Small intestine (tissue), 7 donors: ENCODE data around the gene HID1. TPM values are rescaled to one million over a fixed set of nuclear protein-coding genes. Genes with fewer than 3 reads are reported as not detected.
"Not testable (repeated sequence)": the region's sequence is repeated elsewhere in the genome, so short reads cannot be mapped to it uniquely, and the experiment has no call there.

Source experiments
- DNase-seq, 2 donors: peaks; one replicate each; pipeline versions ENCODE4 v3.0.0 to v3.0.0-alpha.2; 2013
- FAIRE-seq: peaks from 2 replicates; lab custom pipeline; 2012; peaks lifted over from hg19 to GRCh38; lab: Jason Lieb, UNC
- H3K27ac ChIP-seq, 3 donors: one replicate each; pipeline ENCODE4 v1.5.1; 2013; ENCODE audit warnings: low read length in 2 of 3, mild to moderate bottlenecking in 2 of 3, control low read depth in 1 of 3, inconsistent platforms in 1 of 3, low read depth in 1 of 3, moderate library complexity in 1 of 3
- H3K27me3 ChIP-seq, 3 donors: one replicate each; pipeline ENCODE4 v1.6.1; 2013; ENCODE audit warnings: low read length in 3 of 3, inconsistent platforms in 1 of 3; ENCODE audit not compliant: control insufficient read depth in 3 of 3, insufficient read depth in 3 of 3
- H3K36me3 ChIP-seq, 3 donors: one replicate each; pipeline ENCODE4 v1.6.1; 2013; ENCODE audit warnings: low read length in 3 of 3, inconsistent platforms in 1 of 3, low read depth in 1 of 3, mild to moderate bottlenecking in 1 of 3, moderate library complexity in 1 of 3; ENCODE audit not compliant: control insufficient read depth in 3 of 3, insufficient read depth in 2 of 3
- H3K4me1 ChIP-seq, 3 donors: one replicate each; pipeline ENCODE4 v1.6.1; 2013; ENCODE audit warnings: low read length in 2 of 3, inconsistent platforms in 1 of 3, low read depth in 1 of 3, mild to moderate bottlenecking in 1 of 3, moderate library complexity in 1 of 3; ENCODE audit not compliant: control insufficient read depth in 3 of 3, insufficient read depth in 2 of 3
- H3K4me3 ChIP-seq, 3 donors: one replicate each; pipeline ENCODE4 v1.5.1; 2013; ENCODE audit warnings: low read length in 3 of 3, control low read depth in 1 of 3, inconsistent platforms in 1 of 3, low read depth in 1 of 3, mild to moderate bottlenecking in 1 of 3, moderate library complexity in 1 of 3
- H3K9me3 ChIP-seq, 2 donors: one replicate each; pipeline ENCODE4 v1.6.1; 2013; ENCODE audit warnings: low read depth in 1 of 2, low read length in 1 of 2; ENCODE audit not compliant: control insufficient read depth in 2 of 2, insufficient read depth in 1 of 2
- WGBS, 3 donors: extraction: QIAGEN DNeasy Blood & Tissue Kit; methylation state at CpG; one replicate each; pipeline ENCODE4 v1.1.7; 2013; 5-methylcytosine and 5-hydroxymethylcytosine counted together
- polyA plus RNA-seq, 4 donors: library from polyadenylated mRNA; stranded (reverse) in 3 of 4; unstranded in 1 of 4; fragments of 200-250 nt in 3 of 4; fragments of 120-200 nt in 1 of 4; gene quantifications; one replicate each; pipeline versions ENCODE4 v1.2.1 to v1.2.3, GENCODE V29; 2013
- donor health status: healthy with polysubstance abuse.
- donor health status: control.
- donor health status: control.
- donor health status: Bipolar disorder and iron deficiency.
- donor health status: healthy.

Gene HID1
- polyA plus RNA-seq, 4 donors = 37.0 to 60.4 (median 40.6) TPM

DNA sequence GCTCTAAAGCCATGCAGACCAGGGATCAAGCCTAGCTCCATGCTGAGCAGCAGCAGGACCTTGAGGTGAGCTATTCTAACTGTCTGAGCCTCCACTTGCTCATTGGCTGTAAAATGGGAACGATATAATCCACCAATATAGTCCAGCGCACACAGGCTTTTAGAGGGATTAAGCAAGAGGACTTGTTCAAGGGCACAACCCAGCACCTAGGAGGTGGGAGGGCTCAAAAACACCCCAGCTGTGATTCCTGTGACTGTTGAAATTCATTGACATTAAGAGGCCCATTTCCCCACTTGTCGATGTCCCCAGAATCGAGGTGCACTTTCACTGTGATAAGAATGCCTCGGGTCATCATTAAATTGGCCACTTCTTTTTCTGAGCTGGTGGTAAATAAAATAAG lies 53.7 kb downstream of the HID1 start:
- WGBS, 3 donors = 73 to 90% (median 85%) methylated on average over 5 of the region's 5 CpGs
- peaks cover 0 to 48% (median 13%) of the 10 kb centered on the region in 3 donors for H3K27me3 ChIP-seq
- peaks cover 0 to 3% (median 0%) of the 10 kb centered on the region in 3 donors for H3K36me3 ChIP-seq
- no peaks in the 10 kb centered on the region for H3K9me3 ChIP-seq
- H3K4me1 ChIP-seq = peaks cover 2 to 17% (median 4%) of the 10 kb centered on the region in 3 donors
- H3K27ac ChIP-seq = no peak overlapping the region
- FAIRE-seq (no peak), DNase-seq (no peak)
- no peak overlapping the region for H3K4me3 ChIP-seq

DNA sequence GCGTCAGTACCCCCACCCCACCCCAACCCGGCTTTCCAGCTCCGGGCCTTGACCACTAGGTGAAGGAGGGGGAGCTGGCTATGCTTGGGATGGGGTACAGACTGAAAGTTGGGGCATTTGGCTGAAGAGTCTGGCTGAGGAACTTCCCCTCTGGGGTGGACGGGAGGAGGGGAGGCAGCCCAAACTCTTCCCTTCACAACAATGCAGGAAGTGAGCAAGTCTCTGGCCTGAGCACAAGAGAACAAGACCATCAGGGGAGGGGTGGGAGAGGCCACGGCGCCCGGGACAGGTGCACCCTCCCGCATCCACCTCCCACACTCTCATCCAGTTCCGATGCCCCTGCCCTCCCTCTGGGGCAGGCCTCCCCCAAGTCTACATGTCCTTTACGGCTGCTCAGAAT lies 55.1 kb downstream of the HID1 start:
- DNase-seq = no peak
- no peak for FAIRE-seq
- peaks cover 0 to 10% (median 0%) of the 10 kb centered on the region in 3 donors for H3K4me1 ChIP-seq
- peaks cover 0 to 35% (median 6%) of the 10 kb centered on the region in 3 donors for H3K27me3 ChIP-seq
- H3K4me3 ChIP-seq = no peak overlapping the region
- no peak overlapping the region for H3K27ac ChIP-seq
- H3K9me3 ChIP-seq = no peaks in the 10 kb centered on the region
- 53 to 64% (median 58%) methylated on average over 10 of the region's 10 CpGs for WGBS, 3 donors
- peaks cover 0 to 3% (median 0%) of the 10 kb centered on the region in 3 donors for H3K36me3 ChIP-seq

GRCh38 chr17:74916851-74917199 lies 55.7 kb downstream of the HID1 start:
- Histone ChIP-seq H3K27ac (no peak overlapping the region), H3K27me3 (peaks cover 0 to 29% (median under 1%) of the 10 kb centered on the region in 3 donors), H3K4me1 (peaks cover 0 to 11% (median 0%) of the 10 kb centered on the region in 3 donors), H3K36me3 (peaks cover 0 to 3% (median 0%) of the 10 kb centered on the region in 3 donors), H3K4me3 (no peak overlapping the region), H3K9me3 (no peaks in the 10 kb centered on the region)
- FAIRE-seq (no peak), DNase-seq (no peak)
- WGBS, 3 donors = 84 to 88% (median 85%) methylated on average over 11 of the region's 11 CpGs

DNA sequence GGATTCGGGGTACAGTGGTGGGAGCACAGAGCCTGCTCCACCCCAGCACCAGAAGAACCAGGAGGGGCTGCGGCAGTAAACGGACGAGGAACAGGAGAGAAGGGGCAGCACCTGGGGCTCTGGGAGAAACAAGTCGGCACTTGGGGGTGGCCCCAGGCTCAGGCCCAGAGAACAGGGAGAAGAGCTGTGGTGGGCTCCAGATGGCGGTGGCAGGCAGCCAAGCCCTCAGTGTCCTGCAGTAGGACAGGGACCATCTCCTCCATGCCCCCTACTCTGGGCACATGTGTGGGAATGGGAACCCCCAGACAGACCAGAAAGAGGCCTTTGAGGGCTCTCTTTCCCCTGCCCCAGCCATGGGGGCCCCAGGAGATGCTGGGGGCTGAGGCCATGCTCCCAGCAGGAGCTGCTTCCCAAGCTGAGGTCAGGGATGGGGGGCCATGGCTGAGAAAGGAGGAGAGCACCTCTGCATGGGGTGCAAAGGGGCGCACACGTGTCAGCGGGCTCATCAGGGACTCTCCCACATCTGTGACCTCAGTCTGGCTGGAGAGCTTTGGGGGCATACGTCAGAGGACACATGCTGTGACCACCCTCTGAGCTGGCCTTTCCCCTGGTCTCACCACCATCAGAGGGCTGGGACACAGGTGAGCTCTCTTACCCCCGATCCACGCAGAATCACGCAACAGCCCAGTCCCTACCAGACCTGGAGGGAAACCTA lies 56.3 kb downstream of the HID1 start:
- H3K36me3 ChIP-seq = peaks cover 0 to 3% (median 0%) of the 10 kb centered on the region in 3 donors
- peaks cover 0 to 12% (median 0%) of the 10 kb centered on the region in 3 donors for H3K4me1 ChIP-seq
- WGBS, 3 donors = 87 to 92% (median 92%) methylated on average over 13 of the region's 13 CpGs
- no peak for DNase-seq
- FAIRE-seq = no peak
- H3K27me3 ChIP-seq = peaks cover 0 to 24% (median 0%) of the 10 kb centered on the region in 3 donors
- H3K9me3 ChIP-seq = no peaks in the 10 kb centered on the region
- H3K4me3 ChIP-seq = no peak overlapping the region
- no peak overlapping the region for H3K27ac ChIP-seq

DNA sequence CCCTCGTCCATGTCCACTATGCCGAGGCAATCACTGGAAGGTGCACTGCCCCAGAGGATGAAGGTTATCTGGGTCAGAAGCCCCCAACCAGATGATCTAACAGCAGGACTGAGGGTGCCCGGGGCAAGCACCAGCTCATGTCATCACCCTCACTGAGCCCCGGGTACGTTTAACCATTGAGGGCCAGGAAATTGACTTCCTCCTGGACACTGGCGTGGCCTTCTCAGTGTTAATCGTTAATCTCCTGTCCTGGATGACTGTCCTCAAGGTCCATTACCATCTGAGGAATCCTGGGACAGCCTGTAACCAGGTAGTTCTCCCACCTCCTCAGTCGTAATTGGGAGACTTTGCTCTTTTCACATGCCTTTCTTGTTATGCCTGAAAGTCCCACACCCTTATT lies 61.1 kb downstream of the HID1 start:
- H3K4me1 ChIP-seq = peaks cover 0 to 16% (median 0%) of the 10 kb centered on the region in 3 donors
- H3K27me3 ChIP-seq, H3K36me3 ChIP-seq, FAIRE-seq, H3K4me3 ChIP-seq, H3K9me3 ChIP-seq: not testable (repeated sequence)
- DNase-seq = peak; percentile 37 to 57
- 43 to 65% (median 59%) methylated on average over 6 to 8 of the region's 8 CpGs for WGBS, 3 donors
- peak overlapping the region in 1 of 3 donors; percentile 74 for H3K27ac ChIP-seq

DNA sequence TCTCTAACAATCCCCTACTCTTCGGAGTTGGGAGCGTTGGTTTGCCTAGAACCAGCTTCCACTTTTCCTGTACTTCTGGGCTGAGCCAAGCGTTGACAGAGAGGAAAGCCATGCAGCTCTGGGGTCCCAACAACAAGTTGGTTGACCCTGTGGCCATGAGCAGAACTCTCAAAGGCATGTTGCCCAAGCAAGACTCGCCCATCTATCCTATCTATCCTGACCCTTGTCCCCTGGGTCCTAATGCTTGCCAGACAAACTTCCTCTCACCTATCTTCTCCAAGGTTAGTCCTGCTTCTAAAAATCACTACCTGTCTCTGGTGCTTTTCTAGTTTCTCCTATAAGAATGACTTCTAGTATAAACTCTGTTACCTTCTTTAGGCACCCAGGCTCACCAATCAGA lies 63.5 kb downstream of the HID1 start:
- peaks cover 0 to 16% (median 0%) of the 10 kb centered on the region in 3 donors for H3K4me1 ChIP-seq
- DNase-seq = peak; percentile 38 to 53
- H3K36me3 ChIP-seq, FAIRE-seq, H3K27me3 ChIP-seq, H3K9me3 ChIP-seq, H3K27ac ChIP-seq, H3K4me3 ChIP-seq: not testable (repeated sequence)
- WGBS, 3 donors = 66 to 71% (median 68%) methylated on average over 4 of the region's 4 CpGs

DNA sequence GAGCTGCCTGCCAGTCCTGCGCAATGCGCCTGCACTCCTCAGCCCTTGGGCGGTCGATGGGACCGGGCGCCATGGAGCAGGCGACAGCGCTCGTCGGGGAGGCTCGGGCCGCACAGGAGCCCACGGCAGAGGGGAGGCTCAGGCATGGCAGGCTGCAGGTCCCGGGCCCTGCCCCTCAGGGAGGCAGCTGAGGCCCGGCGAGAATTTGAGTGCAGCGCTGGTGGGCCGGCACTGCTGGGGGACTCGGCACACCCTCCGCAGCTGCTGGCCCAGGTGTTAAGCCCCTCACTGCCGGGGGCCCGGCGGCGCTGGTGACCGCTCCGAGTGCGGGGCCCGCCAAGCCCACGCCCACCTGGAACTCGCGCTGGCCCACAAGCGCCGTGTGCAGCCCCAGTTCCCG lies 65.5 kb downstream of the HID1 start:
- Histone ChIP-seq H3K4me3 (no peak overlapping the region), H3K36me3 (no peaks in the 10 kb centered on the region), H3K4me1 (peaks cover 0 to 8% (median 0%) of the 10 kb centered on the region in 3 donors), H3K27ac (no peak overlapping the region), H3K9me3 (no peaks in the 10 kb centered on the region), H3K27me3 (peaks cover 0 to 2% (median 0%) of the 10 kb centered on the region in 3 donors)
- DNase-seq (no peak), FAIRE-seq (no peak)
- 96 to 97% (median 96%) methylated on average over 26 to 34 of the region's 34 CpGs for WGBS, 3 donors

- not testable (repeated sequence) for H3K27me3 ChIP-seq, H3K4me1 ChIP-seq, DNase-seq, H3K4me3 ChIP-seq, H3K27ac ChIP-seq, FAIRE-seq, H3K9me3 ChIP-seq, H3K36me3 ChIP-seq
- 66 to 71% (median 67%) methylated on average over 6 of the region's 6 CpGs for WGBS, 3 donors
Measured at GRCh38 chr17:74906214-74906793, 66.3 kb downstream of the HID1 start.
